Activated B cell treated with CpG ODN at 0.5 μM for 24 hours (primary cell): ENCODE results near the gene SPNS3. TPM values are rescaled to one million over a fixed set of nuclear protein-coding genes. Genes with fewer than 3 reads are reported as not detected.

Experiments
- ATAC-seq: fragments of 200-7000 bp; cut with Tn5 transposase; one replicate; pipeline ENCODE4 v1.10.0; 2021; ENCODE audit warnings: low read depth, mild to moderate bottlenecking, moderate library complexity
- CTCF ChIA-PET: fragments of 350-600 bp; sonication (Branson Sonifier 250); formaldehyde crosslinking; loops from one replicate; lab custom pipeline; 2021; ENCODE audit warnings: antibody characterized with exemption; lab: Charles Lee
- POLR2A ChIA-PET: fragments of 350-600 bp; sonication (Branson Sonifier 250); formaldehyde crosslinking; loops from one replicate; lab custom pipeline; 2021; ENCODE audit warnings: antibody characterized with exemption; lab: Charles Lee
- DNase-seq: peaks from one replicate; pipeline ENCODE4 v3.0.0; 2022
- H3K27ac Mint-ChIP-seq: one replicate; pipeline ENCODE4 v1.8.0; 2020; ENCODE audit warnings: mixed read lengths
- H3K27me3 Mint-ChIP-seq: one replicate; pipeline ENCODE4 v1.8.0; 2021; ENCODE audit warnings: mixed read lengths
- H3K36me3 Mint-ChIP-seq: one replicate; pipeline ENCODE4 v1.8.0; 2021; ENCODE audit warnings: low read depth, mixed read lengths
- H3K4me1 Mint-ChIP-seq: one replicate; pipeline ENCODE4 v1.8.0; 2021; ENCODE audit warnings: mixed read lengths
- H3K4me3 Mint-ChIP-seq: one replicate; pipeline ENCODE4 v1.8.0; 2020; ENCODE audit warnings: mild to moderate bottlenecking, mixed read lengths
- H3K9me3 Mint-ChIP-seq: one replicate; pipeline ENCODE4 v1.8.0; 2020; ENCODE audit warnings: mixed read lengths
- CTCF ChIP-seq: fragments of 200-600 bp; IDR thresholded peaks from one replicate; pipeline ENCODE4 v1.8.0; 2022; ENCODE audit warnings: antibody characterized with exemption, mild to moderate bottlenecking
- intact Hi-C: fragments of 100-400 bp; cut with micrococcal nuclease; formaldehyde crosslinking; loops from one replicate; pipeline ENCODE4 v1.15.1; 2024
- total RNA-seq: library from RNA; stranded (reverse); gene quantifications from 2 replicates; pipeline ENCODE4 v1.2.3, GENCODE V29; 2022

The SPNS3 gene
- total RNA-seq, 1 donor from 2014 or later = 2.5 TPM

- Mint-ChIP-seq H3K4me3 (no peak overlapping the region), H3K4me1 (no peaks in the 10 kb centered on the region), H3K9me3 (no peaks in the 10 kb centered on the region), H3K27ac (no peak overlapping the region), H3K36me3 (no peaks in the 10 kb centered on the region), H3K27me3 (peaks cover 7% of the 10 kb centered on the region)
- POLR2A ChIA-PET = no interaction called here
- ATAC-seq = no peak
- DNase-seq = no peak
- CTCF ChIA-PET = no interaction called here
- intact Hi-C loops = no loop called here
- TF ChIP-seq CTCF = no peak
Observed at GRCh38 chr17:4475001-4475400, 41.3 kb downstream of the SPNS3 start.

- no peaks in the 10 kb centered on the region for H3K4me1 Mint-ChIP-seq
- ATAC-seq = no peak
- H3K9me3 Mint-ChIP-seq = no peaks in the 10 kb centered on the region
- H3K36me3 Mint-ChIP-seq = no peaks in the 10 kb centered on the region
- peaks cover 7% of the 10 kb centered on the region for H3K27me3 Mint-ChIP-seq
- H3K4me3 Mint-ChIP-seq = no peak overlapping the region
- H3K27ac Mint-ChIP-seq = no peak overlapping the region
- no peak for DNase-seq
- no peak for TF ChIP-seq CTCF
- intact Hi-C loops = no loop called here
- ChIA-PET POLR2A (no interaction called here), CTCF (no interaction called here)
Observed at GRCh38 chr17:4475463-4475862, 41.7 kb downstream of the SPNS3 start.

DNA sequence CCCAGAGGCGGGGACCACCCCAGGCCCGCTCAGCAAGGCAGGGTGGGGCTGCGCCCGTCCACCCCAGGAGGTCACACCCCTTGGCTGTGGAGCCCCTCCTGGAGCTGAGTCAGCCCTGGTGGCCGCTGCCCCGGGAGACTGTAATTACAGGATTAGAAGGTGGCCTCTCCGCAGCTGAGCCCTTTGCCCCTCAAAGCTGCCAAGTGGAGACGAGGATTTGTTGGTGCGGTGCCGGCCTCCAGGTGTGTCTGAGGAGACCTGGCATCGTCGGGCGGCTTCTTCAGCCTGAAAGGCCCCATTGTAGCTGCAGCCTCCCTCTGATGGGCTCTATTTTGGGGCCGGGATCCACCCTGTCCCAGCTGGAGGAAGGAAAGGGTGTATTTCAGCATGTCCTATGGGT, 42.3 kb downstream of the SPNS3 start:
- H3K27ac Mint-ChIP-seq = no peak overlapping the region
- ATAC-seq (no peak), DNase-seq (no peak)
- ChIA-PET CTCF (no interaction called here), POLR2A (no interaction called here)
- peaks cover 7% of the 10 kb centered on the region for H3K27me3 Mint-ChIP-seq
- no peak for TF ChIP-seq CTCF
- H3K4me1 Mint-ChIP-seq = peaks cover 4% of the 10 kb centered on the region
- no peak overlapping the region for H3K4me3 Mint-ChIP-seq
- H3K36me3 Mint-ChIP-seq = no peaks in the 10 kb centered on the region
- no peaks in the 10 kb centered on the region for H3K9me3 Mint-ChIP-seq
- intact Hi-C loops = no loop called here

- Mint-ChIP-seq H3K27me3 (peaks cover 7% of the 10 kb centered on the region), H3K4me1 (peaks cover 10% of the 10 kb centered on the region), H3K9me3 (no peaks in the 10 kb centered on the region), H3K4me3 (no peak overlapping the region), H3K36me3 (no peaks in the 10 kb centered on the region), H3K27ac (no peak overlapping the region)
- intact Hi-C loops = no loop called here
- ChIA-PET CTCF (no interaction called here), POLR2A (no interaction called here)
- ATAC-seq (no peak), DNase-seq (no peak)
- no peak for TF ChIP-seq CTCF
Observed at GRCh38 chr17:4476511-4477070, 42.9 kb downstream of the SPNS3 start.

- POLR2A ChIA-PET = no interaction called here
- H3K4me1 Mint-ChIP-seq = peaks cover 12% of the 10 kb centered on the region
- ATAC-seq = no peak
- intact Hi-C loops = no loop called here
- H3K9me3 Mint-ChIP-seq = no peaks in the 10 kb centered on the region
- TF ChIP-seq CTCF = no peak
- no peaks in the 10 kb centered on the region for H3K36me3 Mint-ChIP-seq
- H3K27ac Mint-ChIP-seq = no peak overlapping the region
- CTCF ChIA-PET = no interaction called here
- H3K4me3 Mint-ChIP-seq = no peak overlapping the region
- DNase-seq = no peak
- peaks cover 7% of the 10 kb centered on the region for H3K27me3 Mint-ChIP-seq
Observed at GRCh38 chr17:4477255-4477791, 43.6 kb downstream of the SPNS3 start.
